GM12801 (cell line): ENCODE measurements around the gene VTI1A.

Source experiments
- CTCF ChIP-seq: IDR thresholded peaks from one replicate; pipeline ENCODE4 v1.5.1; 2011; ENCODE audit warnings: control low read depth; ENCODE audit not compliant: insufficient read length; ENCODE audit errors: extremely low read depth

VTI1A gene

DNA sequence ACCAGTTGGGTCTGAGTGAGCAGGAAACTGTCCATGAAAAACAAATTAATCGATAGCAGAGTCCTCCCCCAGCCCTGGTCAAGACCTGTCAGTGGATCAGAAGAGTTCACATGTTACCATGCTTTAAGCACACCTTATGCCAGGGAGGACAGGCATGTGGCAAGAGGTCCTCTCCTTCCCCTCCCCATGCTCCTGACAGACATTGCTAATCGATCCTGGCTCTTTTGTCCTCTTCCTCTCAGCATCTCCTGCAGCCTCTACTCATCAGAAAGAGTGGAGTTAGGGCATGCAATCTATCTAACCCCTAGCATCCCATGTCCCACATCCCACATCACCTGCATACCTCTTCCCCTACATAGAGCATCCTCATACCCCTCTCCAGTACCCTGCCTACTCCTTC, 385.9 kb downstream of the VTI1A start:
- no peak for TF ChIP-seq CTCF

DNA sequence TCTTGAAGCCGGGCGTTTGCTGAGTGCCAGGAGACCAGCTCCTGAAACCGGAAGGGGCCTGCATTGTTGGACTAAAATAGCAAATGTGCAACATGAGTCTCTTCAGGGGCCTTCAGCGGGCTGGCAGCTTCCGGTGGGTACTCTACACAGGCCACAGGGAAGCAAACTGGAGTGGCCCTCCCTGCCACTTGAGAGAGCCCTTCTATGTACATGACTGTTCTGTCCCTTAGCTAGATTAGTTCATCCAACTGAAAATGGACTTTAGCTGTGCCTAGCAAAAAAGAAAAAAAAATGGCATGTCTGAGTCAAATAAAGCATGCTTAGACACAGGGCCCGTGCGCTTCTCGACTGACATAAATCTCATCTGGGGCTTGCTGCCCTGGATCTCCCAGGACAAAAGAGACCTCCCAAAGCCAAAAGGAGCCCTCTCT, 387.8 kb downstream of the VTI1A start:
- no peak for TF ChIP-seq CTCF

DNA sequence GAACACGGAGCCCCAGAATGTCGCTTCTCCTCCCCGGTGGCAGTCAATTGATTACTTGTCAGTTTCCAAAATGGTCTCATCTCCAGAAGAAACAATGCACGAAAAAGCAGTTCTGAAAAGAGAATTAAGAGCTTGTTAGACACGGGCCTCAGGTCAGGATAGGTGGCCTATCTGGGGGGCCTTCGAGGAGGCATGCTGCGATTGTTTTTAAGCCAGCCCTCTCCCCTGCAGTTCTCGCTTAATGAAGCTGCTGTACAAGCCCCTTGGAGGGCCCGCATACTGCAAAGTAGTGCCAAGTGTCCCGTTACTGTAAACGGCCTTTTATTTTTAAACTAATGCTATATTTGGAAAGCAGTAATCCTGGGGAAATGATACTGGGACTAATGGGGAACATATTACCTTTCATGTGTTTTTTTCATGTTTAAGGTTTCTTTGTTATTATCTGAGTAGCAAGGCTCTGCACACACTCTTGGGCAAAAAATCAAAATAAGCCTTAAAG, 388.3 kb downstream of the VTI1A start:
- no peak for TF ChIP-seq CTCF

- TF ChIP-seq CTCF: no peak
These were observed 389.0 kb downstream of the VTI1A start for GRCh38 chr10:112835944-112836451.

GRCh38 chr10:112838784-112839481, 391.9 kb downstream of the VTI1A start:
- TF ChIP-seq CTCF: no peak

DNA sequence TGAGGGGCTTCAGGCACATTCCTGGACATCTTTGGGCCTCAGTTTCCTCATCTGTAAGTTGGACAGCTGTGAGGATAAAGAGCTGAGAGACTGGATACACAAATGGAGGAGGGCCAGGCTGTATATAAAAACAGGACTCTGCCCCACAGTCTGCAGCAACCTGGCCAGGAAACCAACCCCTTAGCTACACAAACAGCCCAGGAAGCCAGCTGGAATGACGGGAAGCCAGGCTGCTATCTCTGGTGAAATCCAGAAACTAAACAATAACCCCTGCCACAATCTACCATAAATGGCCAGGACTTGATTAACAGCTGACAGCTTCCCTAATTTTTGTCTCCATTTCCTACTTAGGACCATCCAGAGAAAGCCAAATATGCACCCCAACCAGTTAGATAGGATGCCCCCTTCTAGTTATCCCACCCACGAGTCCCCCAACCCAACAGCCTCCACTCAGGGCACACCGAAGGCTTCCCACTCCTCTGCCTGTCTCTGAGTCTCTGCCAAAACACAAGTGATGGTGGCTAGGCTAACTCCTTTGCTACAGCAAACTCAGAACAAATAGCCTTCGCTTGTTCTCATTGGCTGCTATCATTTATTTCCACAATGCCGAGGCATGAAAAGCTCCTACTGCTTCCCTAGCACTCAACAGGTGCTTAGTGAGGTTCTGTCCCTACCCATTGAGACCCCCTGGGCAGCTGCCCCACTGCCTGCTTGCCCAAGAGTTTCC, 393.1 kb downstream of the VTI1A start:
- TF ChIP-seq CTCF: no peak

GRCh38 chr10:112841549-112841948, 394.5 kb downstream of the VTI1A start:
- TF ChIP-seq CTCF: no peak
